Rectal smooth muscle tissue (tissue), 1 donor: ENCODE data around the gene SIGLEC1.

ENCODE experiments used
- H3K27ac ChIP-seq: one replicate; pipeline ENCODE4 v1.7.0; 2013; ENCODE audit warnings: low read depth, low read length, inconsistent platforms
- H3K27me3 ChIP-seq: one replicate; pipeline ENCODE4 v1.7.0; 2013; ENCODE audit warnings: low read length; ENCODE audit not compliant: control insufficient read depth, insufficient read depth
- H3K36me3 ChIP-seq: one replicate; pipeline ENCODE4 v1.7.0; 2013; ENCODE audit warnings: low read length; ENCODE audit not compliant: control insufficient read depth, insufficient read depth
- H3K4me1 ChIP-seq: one replicate; pipeline ENCODE4 v1.7.0; 2013; ENCODE audit warnings: low read length; ENCODE audit not compliant: control insufficient read depth, insufficient read depth
- H3K4me3 ChIP-seq: one replicate; pipeline ENCODE4 v1.7.0; 2013; ENCODE audit warnings: low read length
- H3K9ac ChIP-seq: one replicate; pipeline ENCODE4 v1.7.0; 2013; ENCODE audit warnings: low read length

The SIGLEC1 gene

GRCh38 chr20:3716195-3716834 is 3.9 kb upstream of the SIGLEC1 start:
- Histone ChIP-seq H3K27me3 (no peaks in the 10 kb centered on the region), H3K9ac (no peak overlapping the region), H3K4me1 (no peaks in the 10 kb centered on the region), H3K36me3 (no peaks in the 10 kb centered on the region), H3K4me3 (no peak overlapping the region), H3K27ac (no peak overlapping the region)

- no peaks in the 10 kb centered on the region for H3K36me3 ChIP-seq
- H3K27me3 ChIP-seq, result no peaks in the 10 kb centered on the region
- no peak overlapping the region for H3K4me3 ChIP-seq
- H3K9ac ChIP-seq, result no peak overlapping the region
- H3K4me1 ChIP-seq, result peaks cover 3% of the 10 kb centered on the region
- no peak overlapping the region for H3K27ac ChIP-seq
These were observed 1.7 kb upstream of the SIGLEC1 start for GRCh38 chr20:3714092-3714491.

GRCh38 chr20:3711484-3711941 is 887 bp downstream of the SIGLEC1 start:
- no peak overlapping the region for H3K27ac ChIP-seq
- peak overlapping the region; percentile 33 for H3K4me3 ChIP-seq
- H3K4me1 ChIP-seq, result peaks cover 3% of the 10 kb centered on the region
- H3K36me3 ChIP-seq, result no peaks in the 10 kb centered on the region
- H3K9ac ChIP-seq, result no peak overlapping the region
- no peaks in the 10 kb centered on the region for H3K27me3 ChIP-seq

DNA sequence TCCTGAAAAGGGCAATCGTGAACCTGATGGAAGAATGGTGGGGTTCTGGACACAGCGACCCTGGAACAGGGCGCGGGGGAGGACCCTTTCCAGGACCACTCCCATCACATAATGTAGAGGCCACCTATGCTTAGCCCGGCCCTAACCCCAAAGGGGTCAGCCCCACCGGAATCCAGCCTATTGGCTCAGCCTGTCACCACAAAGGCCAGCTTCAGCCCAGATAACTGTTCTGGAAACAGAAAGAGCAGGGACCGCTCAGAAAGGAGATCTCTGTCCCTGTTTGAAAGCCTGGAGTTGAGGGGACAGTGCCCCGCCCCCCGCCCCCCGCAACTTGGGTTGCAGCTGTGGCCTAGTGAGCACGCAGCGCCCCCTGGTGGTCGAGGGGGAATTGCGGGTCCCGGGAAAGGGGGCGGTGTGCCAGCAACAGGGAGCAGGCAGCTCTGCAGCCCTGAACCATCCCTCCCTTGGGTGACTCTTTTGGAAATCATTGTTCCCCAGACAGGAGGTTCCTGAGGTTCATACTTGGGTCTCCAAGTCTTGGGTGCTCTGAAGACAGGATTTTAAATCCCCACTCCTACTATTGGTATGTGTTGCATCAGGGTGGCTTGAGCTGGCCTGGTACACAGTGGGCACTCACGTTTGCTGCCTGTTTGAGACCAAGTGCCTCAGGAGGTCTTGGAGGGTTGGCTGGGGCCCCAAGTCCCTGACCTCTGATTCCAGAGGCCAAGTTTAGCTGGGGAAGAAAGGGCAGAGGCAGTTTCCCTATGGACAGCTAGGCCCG is 1.5 kb downstream of the SIGLEC1 start:
- Histone ChIP-seq H3K27me3 (no peaks in the 10 kb centered on the region), H3K4me1 (peaks cover 3% of the 10 kb centered on the region), H3K4me3 (peak overlapping the region; percentile 33), H3K36me3 (no peaks in the 10 kb centered on the region), H3K27ac (no peak overlapping the region), H3K9ac (no peak overlapping the region)

DNA sequence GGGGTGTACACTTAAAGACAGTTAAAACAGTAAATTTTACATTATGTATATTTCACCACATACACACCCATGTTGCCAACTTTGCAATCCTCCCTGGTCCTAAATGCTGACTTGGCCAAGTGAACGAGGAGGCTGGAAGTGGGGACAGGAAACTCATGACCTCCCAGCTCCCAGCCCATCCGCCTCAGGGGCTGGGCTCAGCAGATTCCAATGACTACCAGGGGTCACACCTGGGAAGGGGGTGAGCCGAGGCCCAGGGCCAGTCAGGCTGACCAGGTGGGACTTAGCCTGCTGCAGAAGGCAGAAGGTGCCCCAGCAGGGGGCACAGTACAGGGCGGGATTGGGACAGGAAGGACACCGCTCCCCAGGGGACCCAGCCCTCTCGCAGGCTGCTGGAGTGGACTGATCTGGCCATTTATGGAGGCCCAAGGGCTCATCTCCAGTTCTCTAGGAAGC is 2.4 kb downstream of the SIGLEC1 start:
- Histone ChIP-seq H3K4me1 (peaks cover 3% of the 10 kb centered on the region), H3K4me3 (no peak overlapping the region), H3K27me3 (no peaks in the 10 kb centered on the region), H3K27ac (no peak overlapping the region), H3K9ac (no peak overlapping the region), H3K36me3 (no peaks in the 10 kb centered on the region)

DNA sequence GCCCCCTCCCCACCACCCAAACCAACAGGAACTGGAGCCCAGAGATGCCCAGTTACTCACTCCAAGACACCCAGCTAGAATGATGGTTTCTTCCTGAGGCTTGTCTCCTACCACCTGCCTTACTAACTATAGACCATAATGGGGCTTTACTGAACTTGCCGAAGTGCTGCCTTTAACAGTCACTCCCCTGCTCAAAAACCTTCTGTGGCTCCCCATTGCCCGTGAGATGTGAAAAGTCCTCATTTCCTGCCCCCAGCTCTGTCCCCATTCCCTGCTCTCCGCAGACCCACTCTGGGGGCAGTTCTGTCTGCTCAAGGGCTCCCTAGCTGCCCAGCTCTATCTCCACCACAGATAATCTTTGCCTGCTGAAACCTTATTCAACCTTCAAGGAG is 4.9 kb downstream of the SIGLEC1 start:
- Histone ChIP-seq H3K4me1 (peaks cover 3% of the 10 kb centered on the region), H3K27ac (no peak overlapping the region), H3K4me3 (no peak overlapping the region), H3K27me3 (no peaks in the 10 kb centered on the region), H3K9ac (no peak overlapping the region), H3K36me3 (no peaks in the 10 kb centered on the region)

DNA sequence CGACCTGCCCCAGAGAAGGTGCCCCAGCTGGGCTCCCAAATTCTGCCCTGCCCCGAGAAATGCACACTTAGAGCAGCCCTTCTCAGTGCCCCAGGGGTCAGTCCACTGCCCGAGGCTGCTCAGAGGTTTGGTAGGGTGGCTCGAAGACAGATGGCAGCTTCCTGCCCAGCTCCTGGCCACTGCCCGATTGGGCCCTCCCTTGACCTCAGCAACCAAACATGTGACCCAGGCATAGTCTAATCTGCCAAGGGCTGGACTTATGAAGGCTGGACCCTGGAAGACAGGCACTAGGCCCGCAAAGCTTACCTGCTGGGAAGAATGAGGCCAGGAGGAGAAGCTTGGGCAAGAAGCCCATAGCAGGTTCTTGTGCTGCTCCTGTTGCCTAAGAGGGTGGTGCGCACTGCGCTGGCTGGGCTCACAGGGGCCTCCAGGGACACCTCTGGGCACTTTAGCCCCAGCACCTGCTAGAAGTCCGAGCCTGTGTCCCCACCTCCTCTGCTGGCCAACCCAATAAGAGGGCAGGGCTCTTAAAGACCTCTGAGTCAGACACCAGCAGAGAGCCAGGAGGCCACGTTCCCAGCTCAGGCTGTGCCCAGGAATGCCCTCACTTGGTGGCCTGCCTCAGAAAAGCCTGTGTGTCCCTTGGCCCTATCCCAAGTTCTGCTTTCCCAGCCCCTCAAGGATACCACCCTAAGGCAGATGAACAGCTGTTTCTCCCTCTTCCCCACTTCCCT is 5.5 kb downstream of the SIGLEC1 start:
- H3K9ac ChIP-seq, result no peak overlapping the region
- no peak overlapping the region for H3K4me3 ChIP-seq
- H3K36me3 ChIP-seq, result no peaks in the 10 kb centered on the region
- H3K27ac ChIP-seq, result no peak overlapping the region
- H3K4me1 ChIP-seq, result peaks cover 3% of the 10 kb centered on the region
- H3K27me3 ChIP-seq, result no peaks in the 10 kb centered on the region

DNA sequence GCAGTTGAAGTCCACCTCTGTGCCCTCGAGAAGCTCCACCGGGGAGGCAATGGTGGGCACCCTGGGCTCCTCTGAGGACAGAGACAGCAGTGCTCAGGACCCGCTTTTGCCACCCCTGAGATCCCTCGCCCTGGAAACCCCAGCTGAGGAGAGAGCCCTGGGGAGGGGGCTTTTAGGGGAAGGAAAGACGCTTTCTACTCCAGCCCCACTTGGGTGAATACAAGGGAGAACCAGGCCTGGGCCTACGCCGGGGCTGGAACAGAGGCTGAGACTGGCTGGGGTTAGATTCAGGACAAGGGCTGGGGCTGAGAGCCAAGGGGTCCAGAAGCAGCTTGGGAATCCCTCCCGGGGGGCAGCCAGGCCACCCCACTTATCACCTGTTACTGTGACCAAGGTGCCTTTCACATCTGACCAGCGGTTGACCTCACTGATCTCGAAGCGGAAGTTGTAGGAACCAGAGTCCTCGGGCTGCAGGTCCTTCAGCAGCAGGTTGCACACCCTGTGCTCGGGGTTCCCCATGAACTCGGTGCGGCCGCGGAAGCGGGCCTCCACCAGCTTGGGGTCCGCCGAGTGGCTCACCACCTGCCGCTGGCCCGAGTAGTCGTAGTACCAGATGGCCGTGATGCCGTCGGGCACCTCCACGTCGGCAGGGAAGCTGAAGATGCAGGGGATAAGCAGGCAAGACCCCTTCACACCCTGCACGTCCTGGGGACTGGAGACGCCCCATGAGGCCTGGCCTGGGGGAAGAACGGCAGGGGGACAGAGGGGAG is 6.2 kb downstream of the SIGLEC1 start:
- Histone ChIP-seq H3K9ac (no peak overlapping the region), H3K36me3 (no peaks in the 10 kb centered on the region), H3K4me1 (peaks cover 3% of the 10 kb centered on the region), H3K27ac (no peak overlapping the region), H3K4me3 (no peak overlapping the region), H3K27me3 (no peaks in the 10 kb centered on the region)

- Histone ChIP-seq H3K36me3 (no peaks in the 10 kb centered on the region), H3K9ac (no peak overlapping the region), H3K27ac (no peak overlapping the region), H3K27me3 (no peaks in the 10 kb centered on the region), H3K4me1 (peaks cover 1% of the 10 kb centered on the region), H3K4me3 (no peak overlapping the region)
These were observed 6.9 kb downstream of the SIGLEC1 start for GRCh38 chr20:3705491-3705969.

- Histone ChIP-seq H3K4me1 (no peaks in the 10 kb centered on the region), H3K4me3 (no peak overlapping the region), H3K27ac (no peak overlapping the region), H3K36me3 (no peaks in the 10 kb centered on the region), H3K27me3 (no peaks in the 10 kb centered on the region), H3K9ac (no peak overlapping the region)
These were observed 8.3 kb downstream of the SIGLEC1 start for GRCh38 chr20:3704087-3704486.

DNA sequence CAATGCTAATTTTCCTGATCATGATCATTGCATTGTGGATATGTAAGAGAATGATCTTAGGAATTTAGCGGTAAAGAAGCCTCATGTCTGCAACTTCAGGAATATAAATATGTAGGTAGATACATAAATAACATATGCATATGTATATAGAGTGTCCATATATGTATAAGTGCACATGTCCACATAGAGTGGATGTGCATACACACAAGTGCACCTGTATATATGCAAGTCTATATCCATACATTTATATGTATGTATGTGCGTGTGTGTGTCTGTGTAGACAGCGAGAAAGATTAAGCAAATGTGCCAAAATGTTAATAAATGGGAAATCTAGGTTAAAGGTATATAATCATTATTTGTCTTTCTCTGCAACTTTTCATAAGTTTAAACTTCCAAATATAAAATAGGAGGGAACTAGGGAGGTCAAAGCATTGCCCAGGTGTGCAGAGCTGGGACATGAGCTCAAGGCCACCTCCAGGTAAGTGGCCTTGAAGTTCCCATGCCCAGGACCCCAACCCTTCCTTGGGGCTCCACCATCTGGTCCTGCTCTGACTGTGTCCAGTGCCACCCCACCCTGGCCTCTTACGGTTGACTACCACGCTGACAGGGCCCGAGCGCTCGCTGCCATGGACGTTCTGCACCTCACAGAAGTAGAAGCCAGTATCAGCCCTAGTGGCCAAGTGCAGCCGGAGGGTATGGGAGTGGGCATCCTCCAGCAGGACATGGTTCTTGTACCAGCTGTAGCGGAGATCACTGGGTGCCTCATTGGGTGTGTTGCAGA is 9.6 kb downstream of the SIGLEC1 start:
- Histone ChIP-seq H3K27ac (no peak overlapping the region), H3K36me3 (no peaks in the 10 kb centered on the region), H3K9ac (no peak overlapping the region), H3K27me3 (no peaks in the 10 kb centered on the region), H3K4me1 (no peaks in the 10 kb centered on the region), H3K4me3 (no peak overlapping the region)
